ENCODE data around the gene RALGAPA2.

DNA sequence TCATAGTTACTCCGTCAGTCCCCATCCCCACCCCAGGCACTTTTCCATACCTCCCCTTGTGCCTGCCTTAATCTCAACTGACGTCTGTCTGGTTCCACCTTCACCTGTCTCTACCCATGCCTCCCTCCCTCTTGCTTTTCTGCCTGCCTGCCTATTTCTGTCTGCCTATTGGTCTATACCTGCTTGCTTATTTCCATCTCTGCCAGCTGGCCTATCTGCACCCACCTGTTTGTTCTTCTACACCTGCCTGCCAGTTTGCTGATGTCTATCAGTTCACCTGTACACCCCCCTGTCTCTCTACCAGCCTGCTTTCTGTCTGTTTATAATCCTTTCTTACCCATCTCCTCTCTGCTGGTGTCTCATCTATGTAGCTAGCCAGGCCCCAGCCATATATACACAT, 87.5 kb downstream of the RALGAPA2 start:
- TF ChIP-seq, protein P1, sequence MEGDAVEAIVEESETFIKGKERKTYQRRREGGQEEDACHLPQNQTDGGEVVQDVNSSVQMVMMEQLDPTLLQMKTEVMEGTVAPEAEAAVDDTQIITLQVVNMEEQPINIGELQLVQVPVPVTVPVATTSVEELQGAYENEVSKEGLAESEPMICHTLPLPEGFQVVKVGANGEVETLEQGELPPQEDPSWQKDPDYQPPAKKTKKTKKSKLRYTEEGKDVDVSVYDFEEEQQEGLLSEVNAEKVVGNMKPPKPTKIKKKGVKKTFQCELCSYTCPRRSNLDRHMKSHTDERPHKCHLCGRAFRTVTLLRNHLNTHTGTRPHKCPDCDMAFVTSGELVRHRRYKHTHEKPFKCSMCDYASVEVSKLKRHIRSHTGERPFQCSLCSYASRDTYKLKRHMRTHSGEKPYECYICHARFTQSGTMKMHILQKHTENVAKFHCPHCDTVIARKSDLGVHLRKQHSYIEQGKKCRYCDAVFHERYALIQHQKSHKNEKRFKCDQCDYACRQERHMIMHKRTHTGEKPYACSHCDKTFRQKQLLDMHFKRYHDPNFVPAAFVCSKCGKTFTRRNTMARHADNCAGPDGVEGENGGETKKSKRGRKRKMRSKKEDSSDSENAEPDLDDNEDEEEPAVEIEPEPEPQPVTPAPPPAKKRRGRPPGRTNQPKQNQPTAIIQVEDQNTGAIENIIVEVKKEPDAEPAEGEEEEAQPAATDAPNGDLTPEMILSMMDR (IDR thresholded peaks at IDR 0.05), result no peak
- TF ChIP-seq POLR2A (IDR thresholded peaks at IDR 0.05), result no peak
